IPS-18c (cell line): ENCODE measurements around the gene SLC39A11.

Source experiments
- H3K4me3 ChIP-seq: 2 replicates; pipeline ENCODE4 v1.7.0; 2013; ENCODE audit warnings: low read depth, mild to moderate bottlenecking, low read length, moderate library complexity; ENCODE audit not compliant: insufficient read depth
- H3K9me3 ChIP-seq: one replicate; pipeline ENCODE4 v1.6.1; 2013; ENCODE audit warnings: mild to moderate bottlenecking, low read length, moderate library complexity; ENCODE audit not compliant: control insufficient read depth, insufficient read depth

The SLC39A11 gene

GRCh38 chr17:72737151-72737690, 355.3 kb downstream of the SLC39A11 start:
- no peak overlapping the region for H3K4me3 ChIP-seq
- H3K9me3 ChIP-seq, result no peaks in the 10 kb centered on the region

- no peak overlapping the region for H3K4me3 ChIP-seq
- H3K9me3 ChIP-seq, result no peaks in the 10 kb centered on the region
These were observed 356.9 kb downstream of the SLC39A11 start for GRCh38 chr17:72735592-72735991.

DNA sequence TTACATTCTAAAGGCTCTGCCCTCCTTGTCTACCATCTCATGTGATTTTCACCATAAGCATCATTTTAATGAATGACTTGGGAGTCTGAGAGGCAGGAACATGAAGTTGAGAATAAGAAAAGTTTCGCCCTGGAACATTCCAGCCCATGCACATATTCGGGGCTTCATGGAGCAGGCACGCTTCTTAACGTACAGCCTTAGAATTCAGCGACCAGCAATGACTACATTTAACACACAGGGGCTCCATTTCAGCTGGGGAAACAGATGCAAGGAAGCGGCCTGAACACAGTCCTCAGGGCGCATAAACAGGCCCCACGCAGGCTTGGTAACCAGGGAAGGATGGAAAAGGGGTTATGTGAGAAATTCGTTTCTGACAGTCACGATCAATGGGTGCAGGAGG, 357.4 kb downstream of the SLC39A11 start:
- Histone ChIP-seq H3K4me3 (no peak overlapping the region), H3K9me3 (no peaks in the 10 kb centered on the region)

- H3K9me3 ChIP-seq, result no peaks in the 10 kb centered on the region
- no peak overlapping the region for H3K4me3 ChIP-seq
These were observed 357.9 kb downstream of the SLC39A11 start for GRCh38 chr17:72734613-72735012.

DNA sequence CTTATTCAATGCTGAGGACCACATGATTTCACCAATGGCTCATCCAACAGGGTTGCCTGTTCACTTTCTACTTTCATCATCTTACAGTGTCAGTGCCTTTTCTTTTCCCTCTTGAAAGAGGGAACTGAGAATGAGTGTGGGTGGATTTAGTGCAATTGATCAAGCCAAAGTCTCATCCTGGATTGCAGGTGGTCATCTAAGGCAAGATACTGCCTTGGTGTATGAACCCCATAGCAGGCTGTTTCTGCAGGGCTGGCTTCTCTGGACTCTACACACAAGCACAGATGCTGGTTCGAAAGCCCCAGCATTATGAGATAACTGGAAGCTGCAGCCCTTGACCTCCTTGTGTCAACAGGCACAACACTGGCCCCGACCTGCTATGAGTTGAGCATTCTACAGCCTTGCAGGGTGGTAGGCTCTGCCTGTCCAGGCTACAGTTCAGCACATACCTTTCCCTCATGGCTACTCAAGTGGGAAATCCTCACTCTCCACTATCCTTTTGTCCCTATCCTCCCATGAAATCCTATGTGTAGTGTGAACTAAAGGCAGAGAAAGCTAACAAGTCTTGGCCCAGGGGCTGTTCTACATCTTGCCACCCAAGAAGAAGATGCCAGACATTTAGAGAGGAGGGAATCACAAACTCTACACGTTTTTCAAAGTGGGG, 358.7 kb downstream of the SLC39A11 start:
- no peaks in the 10 kb centered on the region for H3K9me3 ChIP-seq

DNA sequence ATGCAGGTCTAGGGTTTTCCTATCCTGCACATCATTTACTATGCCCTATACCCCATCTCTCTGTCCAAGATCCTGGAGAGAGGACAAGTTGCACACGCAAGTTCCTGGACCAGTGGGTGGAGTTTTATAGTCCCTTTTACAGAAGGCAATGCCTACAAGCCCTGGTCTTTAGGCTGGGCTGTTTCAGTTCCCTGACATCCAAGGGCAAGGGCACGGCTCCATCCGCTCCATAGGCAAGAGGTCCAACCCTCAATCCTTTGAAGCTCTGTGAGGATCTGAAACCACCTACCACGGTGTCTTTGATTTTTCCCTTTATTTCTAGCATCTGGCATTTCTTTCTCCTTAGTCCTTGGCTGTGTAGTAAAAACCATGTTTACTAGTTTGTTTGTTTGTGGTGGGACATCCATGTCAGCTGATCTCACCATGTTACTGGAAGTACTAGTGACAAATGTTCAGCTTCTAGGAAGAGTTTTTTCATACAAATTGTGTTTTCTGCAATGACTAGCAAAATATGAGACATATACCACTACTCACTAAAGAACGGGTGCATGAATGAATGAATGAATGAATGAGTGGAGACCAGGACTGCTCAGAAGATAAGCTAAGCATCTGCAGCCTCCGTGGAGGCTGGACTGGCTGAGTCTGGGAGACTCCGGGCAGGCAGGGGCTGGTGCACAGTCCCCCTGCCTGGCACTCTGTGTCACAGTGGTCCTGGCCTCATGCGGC, 359.4 kb downstream of the SLC39A11 start:
- Histone ChIP-seq H3K4me3 (no peak overlapping the region), H3K9me3 (no peaks in the 10 kb centered on the region)

More for the DNA sequence above, 358.7 kb downstream of the SLC39A11 start:
- H3K4me3 ChIP-seq, result no peak overlapping the region

DNA sequence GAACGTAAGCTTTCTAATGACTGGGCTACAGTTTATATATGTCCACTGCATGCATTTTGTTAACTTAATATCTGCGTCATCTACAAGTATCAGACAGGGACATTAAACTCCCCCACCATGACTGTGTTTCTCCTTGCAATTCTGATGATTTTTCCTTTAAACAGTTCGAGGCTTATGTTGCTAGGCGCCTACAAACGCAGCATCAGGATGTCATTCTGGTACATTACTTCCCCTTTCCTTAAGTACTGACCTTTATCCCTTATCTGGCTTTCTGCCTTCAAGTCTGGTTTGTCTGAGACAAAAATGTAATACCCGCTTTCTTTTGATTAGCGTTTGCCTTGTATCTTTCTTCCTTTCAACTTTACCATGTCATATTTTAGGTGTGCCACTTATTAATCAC, 362.4 kb downstream of the SLC39A11 start:
- Histone ChIP-seq H3K9me3 (no peaks in the 10 kb centered on the region), H3K4me3 (no peak overlapping the region)

GRCh38 chr17:72726936-72727335, 365.6 kb downstream of the SLC39A11 start:
- no peak overlapping the region for H3K4me3 ChIP-seq

DNA sequence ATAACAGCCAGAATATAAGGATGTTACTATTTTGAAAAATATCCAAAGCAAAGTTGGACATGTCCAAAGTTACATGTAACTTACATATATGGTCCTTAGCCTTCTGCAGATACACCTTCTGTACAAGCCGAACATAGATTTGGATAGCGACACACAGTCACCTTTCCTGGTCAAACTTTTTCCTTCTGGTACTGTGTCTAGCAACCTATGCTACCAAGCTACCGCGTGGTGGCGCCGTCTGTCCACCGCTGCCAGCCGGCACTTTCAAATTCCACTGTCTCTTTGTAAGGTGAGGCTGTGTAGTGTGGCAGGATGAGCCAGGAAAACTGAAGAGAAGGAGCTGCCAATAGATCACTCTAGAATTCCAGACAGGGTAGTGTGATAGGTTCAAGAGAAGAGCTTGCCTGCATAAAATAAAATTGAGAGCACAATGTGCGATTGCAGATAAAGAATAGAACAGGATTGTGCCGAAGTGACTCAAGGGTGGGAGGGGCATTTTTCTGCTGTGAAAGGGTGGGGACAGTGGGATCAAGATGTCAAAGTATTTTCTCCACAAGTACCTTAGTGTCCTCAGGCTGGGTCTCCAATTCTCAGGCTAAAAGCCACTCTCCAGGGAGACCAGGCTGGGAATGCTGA, 366.9 kb downstream of the SLC39A11 start:
- H3K4me3 ChIP-seq, result no peak overlapping the region

More at GRCh38 chr17:72726936-72727335, 365.6 kb downstream of the SLC39A11 start:
- H3K9me3 ChIP-seq, result no peaks in the 10 kb centered on the region

DNA sequence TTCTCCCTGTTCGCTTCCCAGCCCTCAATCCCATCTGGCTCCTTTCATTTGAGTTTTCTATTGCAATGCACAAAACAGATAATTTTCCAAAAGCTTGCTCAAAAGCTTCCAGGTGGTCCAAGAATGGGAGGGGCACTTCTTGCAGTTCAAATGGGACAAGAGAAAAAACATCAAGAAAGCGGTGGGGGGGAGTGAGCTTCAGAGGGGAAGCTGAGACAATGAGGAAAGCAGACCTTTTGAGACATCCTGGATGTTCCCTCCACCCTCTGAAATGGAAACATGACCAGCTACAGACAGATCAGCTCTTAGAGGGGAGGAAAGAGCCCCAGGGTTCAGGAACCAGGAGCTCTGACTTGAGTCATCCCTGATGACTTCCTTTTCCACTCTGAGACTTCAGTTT, 368.2 kb downstream of the SLC39A11 start:
- H3K9me3 ChIP-seq, result no peaks in the 10 kb centered on the region
- H3K4me3 ChIP-seq, result no peak overlapping the region

More for the DNA sequence above, 366.9 kb downstream of the SLC39A11 start:
- H3K9me3 ChIP-seq, result no peaks in the 10 kb centered on the region

- no peaks in the 10 kb centered on the region for H3K9me3 ChIP-seq
- no peak overlapping the region for H3K4me3 ChIP-seq
These were observed 368.8 kb downstream of the SLC39A11 start for GRCh38 chr17:72723711-72724110.

DNA sequence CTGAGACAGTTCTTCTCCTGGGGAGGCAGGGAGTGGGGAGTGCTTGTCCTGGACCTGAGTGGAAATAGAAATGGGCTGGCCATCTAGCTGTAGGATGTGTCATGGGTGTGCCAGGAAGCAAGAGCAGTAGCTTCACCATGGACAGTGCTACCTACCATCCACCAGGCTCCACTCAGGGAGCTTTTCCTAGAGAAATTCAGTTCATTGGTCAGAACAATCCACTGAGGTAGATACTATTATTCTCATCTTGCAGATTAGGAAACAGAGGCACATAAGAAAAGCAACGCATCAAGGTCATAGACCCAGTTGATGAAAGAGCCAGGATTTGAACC, 372.0 kb downstream of the SLC39A11 start:
- Histone ChIP-seq H3K4me3 (no peak overlapping the region), H3K9me3 (no peaks in the 10 kb centered on the region)

GRCh38 chr17:72719578-72720493, 372.7 kb downstream of the SLC39A11 start:
- no peak overlapping the region for H3K4me3 ChIP-seq
- H3K9me3 ChIP-seq, result no peaks in the 10 kb centered on the region

DNA sequence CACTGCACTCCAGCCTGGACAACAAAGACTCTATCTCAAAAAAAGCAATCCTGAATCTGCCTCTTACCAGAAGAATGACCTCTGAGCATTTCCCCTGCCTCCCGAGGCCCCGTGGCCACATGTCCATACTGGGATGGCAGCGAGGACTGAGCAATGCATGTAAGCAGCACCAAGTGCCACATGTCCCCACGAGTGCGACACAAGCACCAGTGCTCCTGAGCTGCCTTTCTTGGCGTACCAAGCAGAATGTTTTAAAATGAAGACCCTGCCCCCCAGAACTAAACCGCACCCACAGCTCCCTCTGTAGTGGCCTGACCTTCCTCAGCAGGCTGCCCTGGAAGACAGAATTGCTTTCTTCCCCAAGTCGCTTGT, 373.3 kb downstream of the SLC39A11 start:
- Histone ChIP-seq H3K4me3 (no peak overlapping the region), H3K9me3 (no peaks in the 10 kb centered on the region)

DNA sequence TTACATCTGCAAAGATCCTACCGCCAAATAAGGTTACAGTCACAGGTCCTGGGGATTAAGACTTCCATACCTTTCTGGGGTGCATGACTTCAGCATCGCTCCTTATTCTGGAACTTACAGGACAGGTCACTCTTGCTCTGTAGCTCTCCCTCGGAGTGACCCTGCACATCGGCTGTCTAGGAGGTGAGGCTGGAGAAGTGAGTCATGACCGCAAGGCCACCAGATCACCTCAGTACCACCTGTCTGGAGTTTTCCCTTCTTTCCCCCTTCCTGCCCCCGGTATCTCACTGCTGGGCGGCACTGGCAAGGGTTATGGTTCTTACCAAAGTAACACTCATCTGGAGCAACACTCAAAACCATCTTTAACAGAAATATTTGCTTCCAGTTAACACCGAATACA, 374.8 kb downstream of the SLC39A11 start:
- no peak overlapping the region for H3K4me3 ChIP-seq
- no peaks in the 10 kb centered on the region for H3K9me3 ChIP-seq

DNA sequence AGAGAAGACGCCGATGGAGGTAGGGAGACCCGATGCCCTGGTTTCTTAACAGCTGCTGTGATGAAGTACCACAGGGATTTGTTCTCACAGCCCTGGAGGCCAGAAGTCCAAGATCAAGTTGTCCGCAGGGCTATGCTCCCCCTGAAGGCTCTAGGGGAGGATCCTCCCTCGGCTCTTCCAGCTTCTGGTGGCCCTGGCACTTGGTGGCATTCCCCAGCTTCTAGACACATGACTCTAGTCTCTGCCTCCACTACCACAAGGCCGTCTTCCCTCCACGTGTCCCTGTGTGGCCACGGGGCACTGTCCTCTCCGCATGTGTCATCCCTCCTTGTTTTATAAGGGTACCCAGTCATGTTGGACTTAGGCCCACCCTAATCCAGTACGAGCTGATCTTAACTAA, 375.2 kb downstream of the SLC39A11 start:
- H3K4me3 ChIP-seq, result no peak overlapping the region
- H3K9me3 ChIP-seq, result no peaks in the 10 kb centered on the region

DNA sequence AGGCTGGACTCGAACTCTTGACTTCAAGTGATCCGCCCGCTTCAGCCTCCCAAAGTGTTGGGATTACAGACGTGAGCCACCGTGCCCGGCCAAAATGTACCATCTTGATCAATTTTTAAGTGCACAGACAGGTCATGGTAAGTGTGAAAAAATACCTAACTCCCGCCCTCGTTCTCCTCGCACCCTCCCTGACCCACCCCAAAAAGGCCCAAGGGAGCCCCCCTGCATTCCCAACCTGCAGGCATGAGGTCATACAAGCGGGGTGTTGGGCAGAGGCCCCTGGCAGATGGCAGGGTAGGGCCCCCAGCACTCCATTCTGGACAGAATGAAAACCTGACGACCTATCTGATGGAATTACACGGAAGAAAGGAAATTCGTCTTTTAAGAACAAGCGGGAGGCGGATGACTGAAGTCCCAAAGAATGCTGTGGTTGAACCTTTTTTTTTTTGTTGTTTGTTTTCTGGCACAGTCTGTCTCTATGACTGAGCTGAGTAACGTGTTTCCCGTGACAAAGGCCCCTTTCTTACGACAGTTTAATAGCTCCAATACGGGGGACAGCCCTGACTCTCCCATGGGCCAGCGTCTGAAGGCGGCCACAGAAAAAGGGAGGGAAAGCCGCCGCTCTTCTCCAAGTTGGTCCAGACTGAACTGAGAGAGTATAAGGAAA, 376.4 kb downstream of the SLC39A11 start:
- no peak overlapping the region for H3K4me3 ChIP-seq

More for the DNA sequence above, 376.4 kb downstream of the SLC39A11 start:
- peaks cover 2% of the 10 kb centered on the region for H3K9me3 ChIP-seq
